SK-N-SH (cell line): Measurements from ENCODE around the gene RNF217. TPM values are rescaled to one million over a fixed set of nuclear protein-coding genes. Genes with fewer than 3 reads are reported as not detected.

Experiments used
- CTCF ChIA-PET: fragments of 300-600, 350-600 bp; formaldehyde crosslinking; extraction: SDS; loops from one replicate; lab custom pipeline; 2021; lab: Yijun Ruan, JAX
- POLR2A ChIA-PET: fragments of 350-600 bp; sonication (Branson Sonifier 250); formaldehyde crosslinking; extraction: SDS; loops from one replicate; lab custom pipeline; 2020; ENCODE audit warnings: antibody characterized with exemption, inconsistent platforms; lab: Yijun Ruan, JAX
- DNase-seq: peaks from one replicate; pipeline ENCODE4 v3.0.0; 2012
- H2AFZ ChIP-seq: fragments of 200-600 bp; sonication (generic); 2 replicates; pipeline ENCODE4 v1.8.1; 2016; ENCODE audit warnings: antibody characterized with exemption, mild to moderate bottlenecking, low read depth
- H3F3A ChIP-seq: fragments of 200-600 bp; sonication (generic); replicated peaks from 2 replicates; pipeline ENCODE3; 2016; ENCODE audit warnings: antibody characterized with exemption, mild to moderate bottlenecking; ENCODE audit not compliant: insufficient read depth
- H3K27ac ChIP-seq, 2 experiments: fragments of 200-500 bp in 1 of 2; fragments of 200-600 bp in 1 of 2; sonication (Bioruptor generic) in 1 of 2; sonication (generic), shearing (Covaris generic) in 1 of 2; 2 replicates each; pipeline versions ENCODE4 v1.5.1 to v1.6.1; 2014 to 2016; ENCODE audit warnings: low read depth in 2 of 2, inconsistent platforms in 1 of 2, low read length in 1 of 2, mild to moderate bottlenecking in 1 of 2, mixed read lengths in 1 of 2
- H3K27me3 ChIP-seq: fragments of 200-600 bp; sonication (generic), shearing (Covaris generic); 2 replicates; pipeline ENCODE4 v1.6.1; 2016; ENCODE audit warnings: mixed run types; ENCODE audit not compliant: insufficient read depth
- H3K36me3 ChIP-seq, 2 experiments: fragments of 200-500 bp in 1 of 2; fragments of 200-600 bp in 1 of 2; sonication (Bioruptor generic) in 1 of 2; sonication (generic) in 1 of 2; replicated peaks in 1 of 2; 2 replicates each; pipeline versions ENCODE3 to v1.5.1; 2014 to 2016; ENCODE audit warnings: low read length in 1 of 2, mild to moderate bottlenecking in 1 of 2; ENCODE audit not compliant: insufficient read depth in 2 of 2, control insufficient read depth in 1 of 2
- H3K4me1 ChIP-seq, 2 experiments: fragments of 200-500 bp in 1 of 2; fragments of 200-600 bp in 1 of 2; sonication (Bioruptor generic) in 1 of 2; sonication (generic), shearing (Covaris generic) in 1 of 2; 2 replicates each; pipeline versions ENCODE4 v1.5.1 to v1.6.1; 2014 to 2016; ENCODE audit warnings: low read depth in 1 of 2, low read length in 1 of 2, mixed run types in 1 of 2; ENCODE audit not compliant: insufficient read depth in 2 of 2, control insufficient read depth in 1 of 2
- H3K4me2 ChIP-seq: fragments of 200-600 bp; sonication (generic), shearing (Covaris generic); 2 replicates; pipeline ENCODE4 v1.6.1; 2017; ENCODE audit warnings: mixed run types
- H3K4me3 ChIP-seq, 2 experiments: fragments of 200-500 bp in 1 of 2; fragments of 200-600 bp in 1 of 2; sonication (Bioruptor generic) in 1 of 2; sonication (generic), shearing (Covaris generic) in 1 of 2; 2 replicates each; pipeline versions ENCODE4 v1.5.1 to v1.8.1; 2014 to 2016; ENCODE audit warnings: low read depth in 2 of 2, inconsistent platforms in 1 of 2, low read length in 1 of 2, mild to moderate bottlenecking in 1 of 2, mixed read lengths in 1 of 2, moderate library complexity in 1 of 2
- H3K79me2 ChIP-seq: fragments of 200-600 bp; sonication (generic); 2 replicates; pipeline ENCODE4 v1.8.1; 2017; ENCODE audit warnings: mild to moderate bottlenecking; ENCODE audit not compliant: insufficient read depth
- H3K9ac ChIP-seq: fragments of 200-600 bp; sonication (generic); 2 replicates; pipeline ENCODE4 v1.6.1; 2017; ENCODE audit warnings: mixed run types
- H3K9me2 ChIP-seq: fragments of 200-600 bp; sonication (generic); 2 replicates; pipeline ENCODE4 v1.6.1; 2017; ENCODE audit warnings: mixed run types
- H3K9me3 ChIP-seq: fragments of 200-600 bp; sonication (generic); 2 replicates; pipeline ENCODE4 v1.6.1; 2017; ENCODE audit warnings: mixed run types, mild to moderate bottlenecking, moderate library complexity
- H4K20me1 ChIP-seq: fragments of 200-600 bp; sonication (generic); 2 replicates; pipeline ENCODE4 v1.6.1; 2017; ENCODE audit warnings: mild to moderate bottlenecking, mixed run types; ENCODE audit not compliant: insufficient read depth
- CTCF ChIP-seq: fragments of 200-600 bp; sonication (generic); IDR thresholded peaks from 2 replicates; pipeline ENCODE4 v1.6.1; 2017; ENCODE audit warnings: antibody characterized with exemption, mild to moderate bottlenecking, moderate library complexity
- FOXM1 ChIP-seq: IDR thresholded peaks from 2 replicates; pipeline ENCODE4 v1.4.0; 2012; ENCODE audit warnings: low read depth, mild to moderate bottlenecking
- PBX3 ChIP-seq: IDR thresholded peaks from 2 replicates; pipeline ENCODE4; 2012
- SMC3 ChIP-seq: IDR thresholded peaks from 2 replicates; pipeline ENCODE4 v1.6.1; 2012; ENCODE audit warnings: low read depth, low read length, improper control_type of control experiment
- TAF1 ChIP-seq: IDR thresholded peaks from 2 replicates; pipeline ENCODE4 v1.6.1; 2012; ENCODE audit warnings: low read depth, mild to moderate bottlenecking, low read length, moderate library complexity, borderline replicate concordance
- WGBS: methylation state at CpG from one replicate; pipeline ENCODE4 v1.1.6; 2017; ENCODE audit warnings: low lambda C conversion rate; 5-methylcytosine and 5-hydroxymethylcytosine counted together
- polyA plus RNA-seq, 3 experiments: library from polyadenylated mRNA; depleted of rRNA; stranded (reverse); fragments of >200 nt; gene quantifications; 2 replicates each; pipeline ENCODE4 v1.2.3, GENCODE V29; 2012

RNF217 gene
- polyA plus RNA-seq, 1 of the 3 experiments (the other 2 are of a cell fraction), result 0.28 TPM

GRCh38 chr6:124974771-124975377, 12.6 kb downstream of the RNF217 start:
- Histone ChIP-seq H3K36me3 (no peaks in the 10 kb centered on the region), H3K4me2 (no peak overlapping the region), H3K27me3 (no peaks in the 10 kb centered on the region; the same call in 1 of the 2 replicates), H3F3A (no peaks in the 10 kb centered on the region), H3K9me3 (no peaks in the 10 kb centered on the region), H3K4me1 (no peaks in the 10 kb centered on the region), H3K9ac (no peak overlapping the region), H3K79me2 (no peaks in the 10 kb centered on the region), H3K27ac (no peak overlapping the region), H3K9me2 (no peaks in the 10 kb centered on the region), H3K4me3 (no peak overlapping the region), H4K20me1 (no peaks in the 10 kb centered on the region), H2AFZ (no peak overlapping the region)
- TF ChIP-seq TAF1 (no peak), PBX3 (no peak), FOXM1 (no peak), CTCF (no peak)
- ChIA-PET CTCF (no interaction called here), POLR2A (no interaction called here)
- DNase-seq, result no peak
- 45% methylated on average over 6 of the region's 6 CpGs for WGBS

- H3K79me2 ChIP-seq, result no peaks in the 10 kb centered on the region
- 15% methylated on average over 1 of the region's 1 CpG for WGBS
- H3K27ac ChIP-seq, result no peak overlapping the region
- no peaks in the 10 kb centered on the region for H3K4me1 ChIP-seq
- H3K36me3 ChIP-seq, result no peaks in the 10 kb centered on the region
- TF ChIP-seq SMC3, result no peak
- TF ChIP-seq, all 33 proteins: peak for 0
- H3F3A ChIP-seq, result no peaks in the 10 kb centered on the region
- H2AFZ ChIP-seq, result no peak overlapping the region
- H3K27me3 ChIP-seq, result no peaks in the 10 kb centered on the region
- POLR2A ChIA-PET, result interaction anchor here (1.1 kb wide), 1 partner anchor 795 kb away, joined by 3 read pairs; no protein-coding TSS in a partner anchor
- no peak overlapping the region for H3K4me2 ChIP-seq
- H3K4me3 ChIP-seq, result no peak overlapping the region
- CTCF ChIA-PET, result no interaction called here
- H3K9ac ChIP-seq, result no peak overlapping the region
- no peaks in the 10 kb centered on the region for H3K9me2 ChIP-seq
- H3K9me3 ChIP-seq, result no peaks in the 10 kb centered on the region
- no peaks in the 10 kb centered on the region for H4K20me1 ChIP-seq
- DNase-seq, result no peak
Measured at GRCh38 chr6:124977067-124977908, 15.1 kb downstream of the RNF217 start.
